ENCODE results near the gene PLCL1. TPM values are rescaled to one million over a fixed set of nuclear protein-coding genes. Genes with fewer than 3 reads are reported as not detected.

Gene PLCL1
- polyA plus RNA-seq, 3 donors = 0.69 to 1.4 (median 0.79) TPM

DNA sequence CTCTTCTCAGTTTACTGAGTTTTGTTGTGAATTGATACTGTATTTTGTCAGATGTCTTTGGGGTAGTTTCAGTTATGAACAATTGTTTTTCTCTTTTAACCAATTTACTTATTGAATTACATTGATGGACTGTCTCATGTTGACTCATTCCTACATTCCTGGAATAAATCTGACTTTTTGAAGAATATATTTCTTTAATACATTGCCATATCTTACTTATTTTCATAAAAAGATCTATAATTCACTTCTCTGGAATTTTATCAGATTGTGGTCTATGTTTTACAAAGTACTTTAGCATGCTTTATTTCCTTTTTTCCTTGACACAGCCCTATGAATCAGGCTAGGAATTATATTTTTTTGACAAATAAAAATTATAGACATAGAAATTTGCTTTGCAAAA, 268.3 kb downstream of the PLCL1 start:
- Histone ChIP-seq H3K9ac (ENCODE audit: insufficient read depth, low read length, poor library complexity, severe bottlenecking) (no peak overlapping the region), H3K9me3 (replicated peaks in 1 of 2; ENCODE audit: control insufficient read depth in 1 of 2, insufficient read depth in 1 of 2, low read length in 2 of 2) (no peaks in the 10 kb centered on the region), H3K79me2 (ENCODE audit: insufficient read depth, low read length) (no peaks in the 10 kb centered on the region), H4K20me1 (ENCODE audit: insufficient read depth, low read length) (no peaks in the 10 kb centered on the region), H3K4me2 (replicated peaks; ENCODE audit: extremely low read depth, low read length, poor library complexity, severe bottlenecking) (no peak overlapping the region), H3K36me3 (replicated peaks in 1 of 2; ENCODE audit: control insufficient read depth in 1 of 2, insufficient read depth in 2 of 2, low read length in 2 of 2) (no peaks in the 10 kb centered on the region), H3K4me3 (replicated peaks in 1 of 3; ENCODE audit: low read depth in 2 of 3, low read length in 3 of 3) (no peak overlapping the region), H3K4me1 (ENCODE audit: control insufficient read depth in 1 of 2, insufficient read depth in 2 of 2, low read length in 2 of 2) (no peaks in the 10 kb centered on the region), H3K27me3 (ENCODE audit: control insufficient read depth in 2 of 2, insufficient read depth in 2 of 2, low read length in 2 of 2) (no peaks in the 10 kb centered on the region), H2AFZ (ENCODE audit: insufficient read depth, low read depth, low read length, poor library complexity, severe bottlenecking) (no peak overlapping the region), H3K27ac (ENCODE audit: low read depth in 1 of 2, low read length in 2 of 2) (no peak overlapping the region)
- no peak overlapping the region for H3K4me3 Mint-ChIP-seq
- DNase-seq = no peak
- H3K9me3 Mint-ChIP-seq = peaks cover 0 to 2% (median 0%) of the 10 kb centered on the region in 7 donors
- TF ChIP-seq, protein P1, sequence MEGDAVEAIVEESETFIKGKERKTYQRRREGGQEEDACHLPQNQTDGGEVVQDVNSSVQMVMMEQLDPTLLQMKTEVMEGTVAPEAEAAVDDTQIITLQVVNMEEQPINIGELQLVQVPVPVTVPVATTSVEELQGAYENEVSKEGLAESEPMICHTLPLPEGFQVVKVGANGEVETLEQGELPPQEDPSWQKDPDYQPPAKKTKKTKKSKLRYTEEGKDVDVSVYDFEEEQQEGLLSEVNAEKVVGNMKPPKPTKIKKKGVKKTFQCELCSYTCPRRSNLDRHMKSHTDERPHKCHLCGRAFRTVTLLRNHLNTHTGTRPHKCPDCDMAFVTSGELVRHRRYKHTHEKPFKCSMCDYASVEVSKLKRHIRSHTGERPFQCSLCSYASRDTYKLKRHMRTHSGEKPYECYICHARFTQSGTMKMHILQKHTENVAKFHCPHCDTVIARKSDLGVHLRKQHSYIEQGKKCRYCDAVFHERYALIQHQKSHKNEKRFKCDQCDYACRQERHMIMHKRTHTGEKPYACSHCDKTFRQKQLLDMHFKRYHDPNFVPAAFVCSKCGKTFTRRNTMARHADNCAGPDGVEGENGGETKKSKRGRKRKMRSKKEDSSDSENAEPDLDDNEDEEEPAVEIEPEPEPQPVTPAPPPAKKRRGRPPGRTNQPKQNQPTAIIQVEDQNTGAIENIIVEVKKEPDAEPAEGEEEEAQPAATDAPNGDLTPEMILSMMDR (IDR thresholded peaks at IDR 0.05) = no peak
- peaks cover 0 to 2% (median 0%) of the 10 kb centered on the region in 3 donors for H3K27me3 Mint-ChIP-seq (ENCODE audit: low read depth in 3 of 3)
- no peak overlapping the region for H3K27ac Mint-ChIP-seq
- intact Hi-C loops (cut with micrococcal nuclease) = no loop called here
- H3K36me3 Mint-ChIP-seq = no peaks in the 10 kb centered on the region
- no peaks in the 10 kb centered on the region for H3K4me1 Mint-ChIP-seq

DNA sequence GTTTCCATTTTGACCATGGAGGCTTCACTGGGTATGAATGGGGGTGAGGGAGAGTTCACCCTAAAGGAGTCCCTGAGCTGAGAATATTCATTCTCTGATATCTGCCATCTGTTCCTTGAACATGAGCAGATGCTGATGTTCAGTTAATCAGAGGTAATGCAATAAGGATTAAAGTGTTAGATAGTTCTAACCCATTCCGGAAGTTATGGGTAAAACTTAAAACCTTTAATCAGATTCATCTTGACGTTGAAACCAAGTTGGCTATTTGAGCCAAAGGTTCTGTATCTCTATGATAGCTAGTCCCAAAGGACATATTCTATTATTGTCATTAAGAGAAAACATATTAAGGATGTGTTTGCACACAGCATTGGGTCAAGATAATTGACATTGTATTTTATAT, 268.9 kb downstream of the PLCL1 start:
- H3K9me3 ChIP-seq (replicated peaks in 1 of 2; ENCODE audit: control insufficient read depth in 1 of 2, insufficient read depth in 1 of 2, low read length in 2 of 2) = no peaks in the 10 kb centered on the region
- H3K27ac ChIP-seq (ENCODE audit: low read depth in 1 of 2, low read length in 2 of 2) = no peak overlapping the region
- H3K27ac Mint-ChIP-seq = no peak overlapping the region
- H3K27me3 ChIP-seq (ENCODE audit: control insufficient read depth in 2 of 2, insufficient read depth in 2 of 2, low read length in 2 of 2) = no peaks in the 10 kb centered on the region
- no CpG with 5 or more reads among the region's 2 CpGs for WGBS (ENCODE audit: insufficient coverage)
- no peaks in the 10 kb centered on the region for H3K36me3 Mint-ChIP-seq
- H3K4me1 ChIP-seq (ENCODE audit: control insufficient read depth in 1 of 2, insufficient read depth in 2 of 2, low read length in 2 of 2) = no peaks in the 10 kb centered on the region
- no peaks in the 10 kb centered on the region for H3K4me1 Mint-ChIP-seq
- H3K79me2 ChIP-seq (ENCODE audit: insufficient read depth, low read length) = no peaks in the 10 kb centered on the region
- DNase-seq = no peak
- no peak overlapping the region for H3K4me3 Mint-ChIP-seq
- H3K9ac ChIP-seq (ENCODE audit: insufficient read depth, low read length, poor library complexity, severe bottlenecking) = no peak overlapping the region
- no peak overlapping the region for H3K4me3 ChIP-seq (replicated peaks in 1 of 3; ENCODE audit: low read depth in 2 of 3, low read length in 3 of 3)
- H3K9me3 Mint-ChIP-seq = peaks cover 0 to 2% (median 0%) of the 10 kb centered on the region in 7 donors
- H2AFZ ChIP-seq (ENCODE audit: insufficient read depth, low read depth, low read length, poor library complexity, severe bottlenecking) = no peak overlapping the region
- peaks cover 0 to 2% (median 0%) of the 10 kb centered on the region in 3 donors for H3K27me3 Mint-ChIP-seq (ENCODE audit: low read depth in 3 of 3)
- H4K20me1 ChIP-seq (ENCODE audit: insufficient read depth, low read length) = no peaks in the 10 kb centered on the region
- H3K4me2 ChIP-seq (replicated peaks; ENCODE audit: extremely low read depth, low read length, poor library complexity, severe bottlenecking) = no peak overlapping the region
- H3K36me3 ChIP-seq (replicated peaks in 1 of 2; ENCODE audit: control insufficient read depth in 1 of 2, insufficient read depth in 2 of 2, low read length in 2 of 2) = no peaks in the 10 kb centered on the region
- intact Hi-C loops (cut with micrococcal nuclease) = no loop called here
- TF ChIP-seq, protein P1 (IDR thresholded peaks at IDR 0.05) = no peak

Measured in CD14-positive monocyte (primary cell).